Lung (tissue), 12 donors: ENCODE results near the gene CPED1. TPM values are rescaled to one million over a fixed set of nuclear protein-coding genes. Genes with fewer than 3 reads are reported as not detected.
"Not testable (repeated sequence)": the region's sequence is repeated elsewhere in the genome, so short reads cannot be mapped to it uniquely, and the experiment has no call there.

Experiments
- ATAC-seq: fragments of 200-7000 bp; cut with Tn5 transposase; one replicate; pipeline ENCODE4 v1.9.1; 2020; ENCODE audit warnings: moderate number of reproducible peaks; ENCODE audit not compliant: insufficient read depth, low FRiP score
- DNase-seq, 3 donors: peaks; one replicate each; pipeline ENCODE4 v3.0.0-alpha.2; 2013 to 2017
- H3K27ac ChIP-seq, 2 donors: one replicate each; pipeline ENCODE4 v1.5.1; 2013; ENCODE audit warnings: mild to moderate bottlenecking in 2 of 2, moderate library complexity in 2 of 2, control low read depth in 1 of 2, inconsistent platforms in 1 of 2, low read depth in 1 of 2, low read length in 1 of 2
- H3K27me3 ChIP-seq, 3 donors: one replicate each; pipeline ENCODE4 v1.5.1; 2013; ENCODE audit warnings: low read length in 2 of 3; ENCODE audit not compliant: control insufficient read depth in 3 of 3, insufficient read depth in 3 of 3
- H3K36me3 ChIP-seq, 4 donors: one replicate each; pipeline ENCODE4 v1.5.1; 2013; ENCODE audit warnings: low read length in 4 of 4, mild to moderate bottlenecking in 1 of 4, moderate library complexity in 1 of 4; ENCODE audit not compliant: control insufficient read depth in 4 of 4, insufficient read depth in 4 of 4
- H3K4me1 ChIP-seq, 5 donors: one replicate each; pipeline ENCODE4 v1.5.1; 2013; ENCODE audit warnings: low read length in 5 of 5, mild to moderate bottlenecking in 2 of 5, moderate library complexity in 1 of 5; ENCODE audit not compliant: control insufficient read depth in 5 of 5, insufficient read depth in 5 of 5
- H3K4me3 ChIP-seq: one replicate; pipeline ENCODE4 v1.5.1; 2013; ENCODE audit warnings: mild to moderate bottlenecking, control low read depth, moderate library complexity
- H3K9ac ChIP-seq, 2 donors: one replicate each; pipeline ENCODE4 v1.5.1; 2013; ENCODE audit warnings: low read length in 2 of 2, control low read depth in 1 of 2; ENCODE audit not compliant: insufficient read depth in 1 of 2
- H3K9me3 ChIP-seq, 4 donors: one replicate each; pipeline ENCODE4 v1.5.1; 2013; ENCODE audit warnings: low read length in 3 of 4, mild to moderate bottlenecking in 1 of 4, moderate library complexity in 1 of 4; ENCODE audit not compliant: control insufficient read depth in 4 of 4, insufficient read depth in 3 of 4
- CTCF ChIP-seq: IDR thresholded peaks from 2 replicates; pipeline ENCODE4 v1.5.1; 2012; ENCODE audit warnings: mild to moderate bottlenecking; ENCODE audit errors: control extremely low read depth, extremely low read depth
- WGBS, 2 donors: extraction: QIAGEN DNeasy Blood & Tissue Kit; methylation state at CpG; one replicate each; pipeline ENCODE4 v1.1.7; 2013; 5-methylcytosine and 5-hydroxymethylcytosine counted together
- polyA plus RNA-seq, 2 donors: library from polyadenylated mRNA; stranded (reverse); fragments of 200-250 nt; gene quantifications; one replicate each; pipeline ENCODE4 v1.2.1, GENCODE V29; 2013
- total RNA-seq, 2 donors: library from RNA; depleted of rRNA in 1 of 2; stranded (reverse); fragments of >200 nt in 1 of 2; gene quantifications; one replicate each; pipeline ENCODE4 v1.2.1, GENCODE V29; 2014 to 2021
- donor health status: control.
- donor health status: control.
- donor health status: Bipolar disorder and iron deficiency.
- donor health status: healthy.
- donor health status: DM: yes; HTN: yes; CAD: no.

Gene CPED1
- total and polyA plus RNA-seq, 4 donors, result 1.8 to 32.3 (median 7.4) TPM

- Histone ChIP-seq H3K9ac (no peak overlapping the region), H3K4me1 (no peaks in the 10 kb centered on the region), H3K27me3 (no peaks in the 10 kb centered on the region), H3K27ac (no peak overlapping the region), H3K9me3 (no peaks in the 10 kb centered on the region), H3K4me3 (no peak overlapping the region), H3K36me3 (peaks cover 0 to 4% (median 1%) of the 10 kb centered on the region in 4 donors)
- no peak for ATAC-seq
- DNase-seq, result no peak
- 96% methylated on average over 2 of the region's 2 CpGs for WGBS, 2 donors
- no peak for TF ChIP-seq CTCF
Measured at GRCh38 chr7:121058975-121059374, 70.5 kb downstream of the CPED1 start.

GRCh38 chr7:121059979-121060509 is 71.5 kb downstream of the CPED1 start:
- not testable (repeated sequence) for H3K9me3 ChIP-seq, H3K4me1 ChIP-seq, H3K36me3 ChIP-seq, H3K27ac ChIP-seq, H3K9ac ChIP-seq, H3K4me3 ChIP-seq, ATAC-seq, DNase-seq, H3K27me3 ChIP-seq
- WGBS, 2 donors, result 93 to 98% methylated on average over 21 to 40 of the region's 40 CpGs

- Histone ChIP-seq H3K36me3 (peaks cover 0 to 8% (median 4%) of the 10 kb centered on the region in 4 donors), H3K27me3 (no peaks in the 10 kb centered on the region), H3K4me1 (no peaks in the 10 kb centered on the region), H3K9me3 (no peaks in the 10 kb centered on the region), H3K4me3 (no peak overlapping the region), H3K27ac (no peak overlapping the region), H3K9ac (no peak overlapping the region)
- WGBS, 2 donors, result 87 to 89% methylated on average over 5 of the region's 5 CpGs
- ATAC-seq, result no peak
- no peak for TF ChIP-seq CTCF
- no peak for DNase-seq
Measured at GRCh38 chr7:121061677-121062582, 73.4 kb downstream of the CPED1 start.

- 81 to 83% methylated on average over 11 of the region's 11 CpGs for WGBS, 2 donors
- Histone ChIP-seq H3K36me3 (peaks cover 0 to 8% (median 4%) of the 10 kb centered on the region in 4 donors), H3K9me3 (no peaks in the 10 kb centered on the region), H3K9ac (no peak overlapping the region), H3K27ac (no peak overlapping the region), H3K4me3 (no peak overlapping the region), H3K27me3 (no peaks in the 10 kb centered on the region), H3K4me1 (no peaks in the 10 kb centered on the region)
- no peak for DNase-seq
- TF ChIP-seq CTCF, result no peak
- no peak for ATAC-seq
Measured at GRCh38 chr7:121062671-121063279, 74.3 kb downstream of the CPED1 start.

DNA sequence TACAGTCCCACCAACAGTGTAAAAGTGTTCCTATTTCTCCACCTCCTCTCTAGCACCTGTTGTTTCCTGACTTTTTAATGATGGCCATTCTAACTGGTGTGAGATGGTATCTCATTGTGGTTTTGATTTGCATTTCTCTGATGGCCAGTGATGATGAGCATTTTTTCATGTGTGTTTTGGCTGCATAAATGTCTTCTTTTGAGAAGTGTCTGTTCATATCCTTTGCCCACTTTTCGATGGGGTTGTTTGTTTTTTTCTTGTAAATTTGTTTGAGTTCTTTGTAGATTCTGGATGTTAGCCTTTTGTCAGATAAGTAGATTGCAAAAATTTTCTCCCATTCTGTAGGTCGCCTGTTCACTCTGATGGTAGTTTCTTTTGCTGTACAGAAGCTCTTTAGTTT is 79.2 kb downstream of the CPED1 start:
- H3K4me3 ChIP-seq, ATAC-seq, H3K27me3 ChIP-seq, H3K9ac ChIP-seq, H3K9me3 ChIP-seq, DNase-seq, H3K27ac ChIP-seq: not testable (repeated sequence)
- Histone ChIP-seq H3K36me3 (peaks cover 0 to 12% (median 3%) of the 10 kb centered on the region in 4 donors), H3K4me1 (peaks cover 0 to 11% (median 0%) of the 10 kb centered on the region in 5 donors)
- WGBS, 2 donors, result 85 to 88% methylated on average over 2 of the region's 2 CpGs
